Activated CD8-positive, alpha-beta memory T cell treated with anti-CD3 and anti-CD28 coated beads for 4 hours (primary cell): ENCODE results near the gene EEFSEC.

Experiments used
- DNase-seq, 2 donors: peaks; one replicate each; pipeline ENCODE4 v3.0.0-alpha.2; 2020; ENCODE audit warnings: low read depth in 2 of 2

Gene EEFSEC

DNA sequence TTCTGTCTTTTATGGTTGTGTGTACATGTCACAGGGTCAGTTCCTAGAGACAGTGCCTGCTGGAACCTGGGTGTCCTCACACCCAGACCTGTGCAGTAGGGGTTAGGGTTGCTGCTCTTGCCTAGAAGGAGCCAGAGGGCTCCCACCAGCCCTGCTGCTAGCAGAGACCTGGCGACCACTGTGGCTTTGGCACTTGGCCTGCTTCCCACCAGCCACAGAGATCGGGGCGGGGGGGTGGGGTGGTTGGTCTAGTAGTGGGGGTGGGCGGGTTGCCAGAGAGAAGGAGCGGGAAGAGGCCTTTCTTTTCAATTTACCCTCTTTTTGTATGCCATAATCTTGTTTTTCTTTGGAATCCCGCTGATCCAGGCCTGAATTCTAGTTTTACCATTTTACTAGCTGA is 29.4 kb downstream of the EEFSEC start:
- no peak for DNase-seq

DNA sequence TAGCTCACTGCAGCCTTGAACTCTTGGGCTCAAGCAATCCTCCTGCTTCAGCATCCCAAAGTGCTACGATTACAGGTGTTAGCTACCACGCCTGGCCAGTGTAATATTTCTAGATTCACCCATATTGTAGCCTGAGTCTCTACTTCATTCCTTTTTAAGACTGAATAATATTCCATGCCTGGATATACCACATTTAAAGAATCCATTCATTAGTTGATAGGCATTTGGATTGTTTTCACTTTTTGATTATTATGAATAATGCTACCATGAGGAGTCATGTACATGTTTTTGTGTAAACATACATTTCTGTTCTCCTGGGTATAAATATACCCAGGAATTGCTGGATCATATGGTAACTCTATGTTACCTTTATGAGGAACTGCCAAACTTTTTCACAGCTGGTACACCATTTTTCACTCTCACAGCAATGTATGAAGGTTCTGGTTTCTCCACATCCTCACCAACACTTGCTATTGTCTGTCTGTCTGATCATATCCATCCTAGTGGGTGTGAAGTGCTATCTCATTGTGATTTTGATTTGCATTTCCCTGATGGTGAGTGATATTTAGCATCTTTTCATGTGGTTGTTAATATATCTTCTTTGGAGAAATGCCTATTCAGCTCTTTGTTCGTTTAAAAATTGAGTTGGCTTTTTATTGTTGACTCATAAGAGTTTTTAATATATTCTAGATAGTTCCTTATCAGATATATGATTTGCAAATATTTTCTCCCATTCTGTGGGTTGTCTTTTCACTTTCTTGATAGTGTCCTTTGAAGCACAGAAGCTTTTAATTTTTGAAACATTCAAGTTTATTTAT is 32.6 kb downstream of the EEFSEC start:
- DNase-seq, result no peak

DNA sequence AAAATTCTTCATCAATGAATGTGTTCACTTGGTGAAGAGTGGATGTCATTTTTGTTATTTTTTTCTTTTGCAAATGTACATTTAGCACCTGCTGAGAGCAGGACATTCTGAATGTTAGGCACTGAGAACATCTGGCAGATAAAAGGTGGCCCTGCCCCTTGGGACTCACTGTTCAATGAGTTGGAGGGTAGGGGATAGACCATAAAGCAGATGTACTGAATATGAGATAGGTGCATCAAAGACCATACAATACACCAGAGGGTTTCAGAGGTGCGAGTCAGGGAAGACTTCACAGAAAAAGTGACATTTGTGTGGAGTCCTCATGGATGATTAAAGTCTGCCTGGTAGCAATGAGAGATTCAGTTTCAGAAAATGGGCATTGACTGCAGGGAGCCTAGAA is 34.2 kb downstream of the EEFSEC start:
- no peak for DNase-seq

DNA sequence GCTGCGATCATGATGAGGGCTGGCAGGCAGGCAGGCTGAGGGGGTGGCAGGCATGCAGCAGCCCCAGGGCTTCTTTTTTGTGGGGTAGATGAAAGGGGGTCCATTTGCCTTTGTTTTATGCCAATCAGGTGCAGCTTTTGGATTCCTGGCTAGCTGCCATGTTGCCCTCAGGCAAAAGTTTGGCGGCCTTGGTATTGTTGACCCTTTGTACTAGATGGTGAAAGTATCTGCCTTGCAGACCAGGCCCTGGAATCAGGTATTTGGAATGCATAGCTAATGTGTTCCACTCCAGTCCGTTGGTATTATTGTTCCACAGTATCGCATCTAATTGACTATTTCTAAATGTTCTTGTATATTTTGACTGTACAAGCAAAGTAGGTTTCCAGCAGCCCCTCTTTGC is 35.0 kb downstream of the EEFSEC start:
- DNase-seq, result no peak

DNA sequence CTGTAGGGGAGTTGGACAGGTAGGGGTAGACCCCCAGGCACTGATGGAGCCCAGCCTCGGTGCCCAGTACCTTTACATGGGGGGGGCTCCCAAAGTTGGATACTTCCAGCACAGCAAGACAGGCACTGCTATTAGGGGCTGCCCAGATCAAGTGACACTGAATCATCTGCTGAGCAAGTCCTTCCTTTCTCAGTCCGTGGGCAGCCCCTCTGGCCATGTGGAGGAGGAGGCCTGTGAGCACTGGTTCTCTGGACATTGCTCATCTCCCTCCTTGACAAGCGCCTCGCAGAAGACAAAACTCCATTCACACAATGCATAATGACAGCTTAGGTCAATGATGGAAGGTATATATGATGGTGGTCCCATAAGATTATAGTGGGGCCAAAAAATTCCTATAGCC is 35.7 kb downstream of the EEFSEC start:
- DNase-seq, result no peak

DNA sequence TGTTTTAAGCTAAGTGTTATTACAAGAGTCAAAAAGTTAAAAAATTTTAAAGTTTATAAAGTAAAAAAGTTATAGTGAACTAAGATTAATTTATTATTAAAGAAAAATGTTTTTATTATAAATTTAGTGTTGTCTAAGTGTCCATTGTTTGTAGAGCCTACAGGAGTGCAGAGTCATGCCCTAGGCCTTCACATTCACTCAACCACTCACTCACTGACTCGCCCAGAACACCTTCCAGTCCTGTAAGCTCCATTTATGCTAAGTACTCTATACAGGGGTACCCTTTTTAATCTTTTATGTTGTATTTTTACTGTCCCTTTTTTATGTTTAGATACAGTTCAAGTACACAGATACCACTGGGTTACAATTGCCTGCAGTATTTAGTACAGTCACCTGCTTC is 37.2 kb downstream of the EEFSEC start:
- DNase-seq, result no peak

DNA sequence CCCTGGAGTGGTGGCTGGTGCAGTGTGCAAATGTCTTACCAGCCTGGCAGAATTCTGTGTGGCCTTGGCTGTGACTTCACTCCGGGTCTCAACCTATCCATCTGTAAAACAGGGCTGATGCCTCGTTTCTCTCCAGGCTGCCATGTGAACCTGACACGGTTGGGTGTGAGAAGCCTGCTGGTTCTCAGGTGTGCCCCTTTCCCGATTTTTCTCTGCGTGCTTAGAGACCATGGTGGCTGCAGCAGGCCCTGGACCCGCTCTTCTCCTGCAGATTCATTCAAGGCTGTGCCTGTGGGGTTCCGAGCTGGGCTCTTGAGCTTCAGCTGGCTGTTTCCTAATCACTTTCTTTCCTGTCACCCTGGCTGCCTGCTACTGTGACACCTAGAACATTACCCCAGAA is 38.9 kb downstream of the EEFSEC start:
- DNase-seq, result no peak

DNA sequence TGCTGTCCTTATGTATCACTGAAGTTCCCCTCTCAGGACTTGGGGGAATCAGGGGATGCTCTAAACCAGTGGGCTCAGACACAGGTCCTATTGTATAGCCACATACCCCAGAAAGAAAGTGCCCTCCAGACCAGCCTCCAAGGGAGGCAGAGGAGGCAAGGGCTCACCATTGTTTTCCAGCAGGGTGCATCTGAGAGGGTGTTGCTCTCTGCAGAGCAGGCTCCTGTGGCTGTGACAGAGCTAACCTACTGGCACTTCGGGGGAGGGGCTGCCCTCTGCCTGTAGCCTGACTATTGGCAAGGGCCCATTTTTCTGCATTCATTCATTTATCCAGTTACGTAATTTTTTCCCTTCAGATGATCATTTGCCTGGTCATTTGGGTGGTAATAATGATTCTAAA is 39.9 kb downstream of the EEFSEC start:
- DNase-seq, result no peak

DNA sequence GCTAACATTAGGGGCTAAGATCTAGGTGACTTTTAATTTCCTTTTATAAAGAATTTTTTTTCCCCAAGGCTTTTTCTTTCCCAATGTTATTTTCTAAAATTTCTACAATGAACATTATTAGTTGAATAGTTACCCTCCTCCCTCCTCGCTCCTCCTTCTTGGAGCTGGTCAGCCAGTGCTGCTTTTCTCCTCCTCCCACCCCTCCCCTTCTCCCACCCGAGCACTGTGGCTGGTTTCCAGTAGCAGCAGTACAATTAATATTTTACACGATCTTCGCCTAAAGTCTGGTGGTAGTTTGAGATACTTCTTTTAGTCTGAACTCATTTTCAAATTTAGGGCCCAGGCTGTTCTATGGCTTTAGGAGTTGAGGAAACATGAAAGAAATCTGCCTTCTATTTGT is 41.6 kb downstream of the EEFSEC start:
- DNase-seq, result no peak

DNA sequence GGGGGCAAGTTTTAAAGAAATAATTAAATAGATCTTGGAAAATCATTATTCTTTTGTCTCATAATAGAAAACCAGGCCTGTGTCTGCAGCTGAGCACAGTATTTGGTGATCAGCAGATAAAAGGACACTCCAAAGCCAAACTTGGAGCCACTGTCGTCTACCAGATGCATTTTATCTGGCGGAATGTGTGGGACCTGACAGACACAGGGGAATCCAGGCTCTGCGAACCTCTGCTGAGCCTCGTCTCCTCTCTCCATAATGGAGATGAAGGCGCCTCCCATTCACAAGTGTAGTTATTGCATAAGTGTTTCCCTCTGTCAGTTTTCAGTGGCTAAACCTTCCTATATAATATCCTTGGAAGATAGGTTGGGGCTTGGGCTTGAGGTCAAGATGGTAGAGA is 42.1 kb downstream of the EEFSEC start:
- no peak for DNase-seq

DNA sequence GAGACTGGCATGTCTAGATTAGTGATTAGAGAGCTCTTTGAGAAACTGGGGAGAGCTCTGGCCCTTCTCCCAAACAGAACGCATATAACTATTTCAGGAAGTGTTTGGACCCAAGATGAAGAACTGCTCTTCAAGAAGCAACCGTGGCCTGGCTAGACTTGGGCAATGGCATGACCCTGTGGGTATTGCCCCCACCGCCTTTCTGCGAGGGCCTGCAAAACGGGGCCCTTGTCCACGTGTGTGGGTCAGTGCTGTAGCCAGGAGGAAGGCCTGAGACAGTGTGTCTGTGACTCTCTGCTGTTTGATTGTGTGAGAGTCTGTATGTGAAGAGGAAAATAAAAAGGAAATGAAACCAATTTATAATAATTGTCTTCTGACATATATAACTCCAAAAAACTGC is 42.5 kb downstream of the EEFSEC start:
- no peak for DNase-seq

DNA sequence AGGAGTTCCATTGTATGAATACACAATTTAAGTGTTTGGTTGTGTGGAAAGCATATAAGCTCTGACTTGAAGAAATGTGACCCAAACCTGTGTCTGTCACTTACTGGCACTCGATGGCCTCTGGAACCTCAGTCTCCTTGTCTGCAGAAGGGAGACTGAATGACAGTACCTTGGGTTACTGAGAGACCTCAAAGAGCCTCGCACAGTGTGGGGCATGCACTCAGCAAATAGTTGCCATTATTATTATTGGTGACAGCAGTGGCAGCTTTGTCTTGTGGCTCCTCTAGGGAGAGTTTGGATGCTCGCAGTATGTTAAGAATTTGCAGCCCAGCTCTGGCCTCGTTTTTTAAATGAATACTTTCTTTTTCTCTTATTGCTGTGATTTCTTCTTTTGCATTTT is 43.4 kb downstream of the EEFSEC start:
- no peak for DNase-seq

DNA sequence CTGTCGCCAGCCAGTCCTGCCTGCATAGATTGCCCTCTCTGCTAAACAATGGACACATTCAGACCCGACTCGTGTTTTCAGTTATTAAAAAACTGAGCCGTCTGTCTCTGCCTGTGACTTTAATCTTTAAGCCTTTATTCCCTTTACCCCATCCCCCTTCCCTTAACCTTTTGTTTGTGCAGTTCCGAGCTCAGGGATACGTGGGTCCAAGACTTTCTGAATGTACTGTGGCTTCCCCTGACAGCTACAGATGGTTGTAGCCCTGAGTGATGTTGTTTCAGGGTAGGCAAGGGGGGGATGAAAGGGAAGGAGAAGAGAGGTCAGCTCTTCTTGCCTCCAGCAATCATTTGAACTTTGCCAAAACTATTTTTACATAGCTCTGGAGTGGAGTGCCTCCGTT is 44.6 kb downstream of the EEFSEC start:
- DNase-seq, result no peak

DNA sequence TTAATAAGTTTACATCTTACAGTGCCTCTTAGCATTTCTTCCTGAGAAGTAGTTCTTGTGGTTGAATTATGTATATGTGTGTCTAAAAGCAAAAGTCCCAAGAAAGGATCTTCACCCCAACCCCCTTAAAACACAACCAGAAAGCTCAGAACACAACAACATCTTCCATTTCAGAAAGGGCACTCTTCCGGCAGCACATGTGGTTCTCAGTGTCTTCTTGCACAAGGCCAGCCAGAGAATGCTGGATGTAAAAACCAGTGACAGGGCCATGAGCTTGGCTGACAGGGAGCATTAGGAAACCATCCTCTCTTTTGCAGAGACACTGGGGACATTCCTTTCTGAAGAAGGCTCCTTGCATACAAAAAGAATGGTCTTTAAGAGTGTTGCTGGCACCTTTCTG is 45.0 kb downstream of the EEFSEC start:
- no peak for DNase-seq

DNA sequence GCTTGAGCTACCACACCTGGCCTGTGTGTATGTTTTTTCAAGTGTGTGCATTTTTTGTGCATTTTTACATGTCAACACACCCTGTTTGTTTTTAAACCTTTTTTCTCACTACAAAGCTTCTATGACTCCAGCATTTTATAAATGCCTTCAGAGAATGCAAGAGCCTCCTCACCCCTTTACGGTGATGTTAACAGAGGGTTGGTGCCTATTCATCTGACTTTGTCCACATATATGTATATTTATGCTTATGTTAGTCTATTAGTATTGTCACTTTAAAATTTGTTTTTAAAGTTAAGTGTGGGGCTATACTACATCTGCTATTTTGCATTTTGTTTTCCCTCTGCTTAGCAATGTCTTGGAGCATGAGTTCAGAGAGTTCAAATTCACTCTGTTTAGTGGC is 45.8 kb downstream of the EEFSEC start:
- DNase-seq, result no peak

DNA sequence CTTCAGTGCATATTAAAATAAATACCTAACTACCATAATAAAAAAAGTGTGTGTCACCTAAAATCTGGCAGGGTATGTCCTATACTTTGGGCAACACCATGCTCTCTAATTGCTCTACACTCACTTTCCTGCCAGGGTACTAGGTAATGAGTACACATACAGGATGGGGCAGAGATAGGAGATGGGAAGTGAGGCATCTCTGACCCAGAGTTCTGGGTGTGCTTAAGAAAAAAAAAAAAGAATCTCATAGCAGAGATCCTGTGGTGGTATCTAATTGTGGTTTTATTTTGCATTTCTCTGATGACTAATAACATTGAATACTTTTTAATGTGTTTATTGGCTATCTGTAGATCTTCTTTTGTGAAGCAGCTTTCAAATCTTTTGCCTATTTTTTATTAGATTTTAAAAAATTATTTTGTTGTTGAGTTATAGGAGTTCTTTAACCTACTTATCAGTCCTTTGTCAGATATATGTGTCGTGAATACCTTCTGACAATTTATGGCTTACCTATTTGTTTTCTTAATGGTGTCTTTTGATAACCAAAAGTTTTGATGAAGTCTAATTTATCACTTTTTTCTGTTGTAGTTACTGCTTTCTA is 48.0 kb downstream of the EEFSEC start:
- no peak for DNase-seq

DNA sequence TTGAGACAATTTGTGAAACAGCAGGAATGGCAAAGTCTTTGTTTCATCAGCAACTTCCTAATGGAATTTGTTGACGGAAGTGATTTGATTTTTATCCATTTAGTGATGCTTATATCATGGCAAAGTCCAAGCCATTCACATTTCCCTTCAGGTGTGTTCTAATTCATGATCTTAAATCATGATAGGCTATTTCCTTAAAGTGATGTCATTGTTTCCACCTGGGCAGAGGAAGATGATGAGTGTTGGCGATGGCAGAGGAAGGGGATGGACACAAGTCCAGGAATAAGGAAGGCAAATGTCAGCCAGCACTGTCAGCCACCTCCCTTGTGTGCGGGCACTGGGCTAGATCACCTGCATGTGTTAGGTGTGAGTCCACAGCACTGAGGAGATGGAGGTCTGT is 49.9 kb downstream of the EEFSEC start:
- DNase-seq, result no peak

DNA sequence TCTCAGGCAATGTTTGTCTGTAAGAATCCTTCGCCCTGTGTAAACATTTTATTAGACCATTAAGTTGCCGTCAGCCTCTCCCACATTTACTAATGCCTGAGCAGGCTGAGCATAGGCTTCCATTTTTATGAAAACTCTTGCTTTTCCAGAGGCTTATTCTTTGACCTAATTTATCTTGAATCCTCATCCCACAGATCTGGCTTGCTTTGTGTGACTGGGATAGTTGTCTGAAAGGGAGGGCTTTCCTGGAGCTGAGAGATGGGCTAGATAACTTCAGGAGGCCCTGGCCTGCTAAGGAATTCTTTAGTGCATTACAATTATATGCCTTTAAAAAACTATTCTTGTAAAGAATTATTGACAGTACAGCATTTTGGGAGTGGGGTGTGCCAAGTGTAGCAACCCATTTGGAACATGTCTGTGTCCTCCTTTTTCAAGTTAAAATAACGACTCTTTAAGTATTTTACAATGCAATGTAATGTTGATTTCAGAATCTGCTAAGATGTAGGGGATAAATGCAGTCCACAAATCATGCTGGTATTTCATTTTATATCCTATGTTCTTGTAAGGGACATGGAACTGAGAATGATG is 52.4 kb downstream of the EEFSEC start:
- DNase-seq, result no peak

DNA sequence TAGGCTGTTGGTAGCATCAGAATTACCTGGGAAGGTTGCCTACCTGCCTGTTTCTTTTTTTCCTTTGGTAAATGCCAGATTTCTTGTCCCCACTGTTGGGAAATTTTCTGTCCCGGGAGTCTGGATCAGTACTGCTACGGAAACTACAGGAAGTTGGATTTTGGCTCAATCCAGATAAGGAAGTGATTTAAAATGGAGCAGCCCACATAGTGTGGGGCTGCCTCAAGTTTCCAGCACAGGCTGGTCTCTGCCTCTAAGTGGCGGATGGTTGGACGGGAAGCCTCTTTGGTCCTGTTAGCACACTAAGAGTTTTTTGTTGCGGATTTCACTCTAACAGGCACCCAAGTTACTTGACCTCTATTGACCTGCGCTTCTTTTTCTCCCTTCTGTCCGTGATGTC is 54.7 kb downstream of the EEFSEC start:
- DNase-seq, result no peak

DNA sequence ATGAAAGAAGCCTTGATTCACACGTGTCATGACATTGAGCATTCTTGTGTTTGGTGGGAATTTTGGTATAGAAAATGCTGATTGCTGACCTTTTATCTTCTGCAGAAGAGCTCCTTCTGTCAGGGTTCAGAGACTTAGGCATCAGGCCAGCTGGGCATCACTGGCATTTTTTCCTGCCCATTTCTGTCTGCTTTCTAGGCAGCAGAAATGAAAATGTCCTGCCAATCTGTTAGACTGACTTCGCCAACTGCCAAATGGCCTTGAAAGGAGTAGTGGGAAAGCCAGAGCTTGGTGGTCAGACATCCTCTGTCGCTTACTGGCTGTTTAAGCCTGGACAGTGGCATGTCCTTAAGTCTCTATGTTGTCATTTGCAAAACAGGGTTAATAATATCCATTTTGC is 57.4 kb downstream of the EEFSEC start:
- no peak for DNase-seq

DNA sequence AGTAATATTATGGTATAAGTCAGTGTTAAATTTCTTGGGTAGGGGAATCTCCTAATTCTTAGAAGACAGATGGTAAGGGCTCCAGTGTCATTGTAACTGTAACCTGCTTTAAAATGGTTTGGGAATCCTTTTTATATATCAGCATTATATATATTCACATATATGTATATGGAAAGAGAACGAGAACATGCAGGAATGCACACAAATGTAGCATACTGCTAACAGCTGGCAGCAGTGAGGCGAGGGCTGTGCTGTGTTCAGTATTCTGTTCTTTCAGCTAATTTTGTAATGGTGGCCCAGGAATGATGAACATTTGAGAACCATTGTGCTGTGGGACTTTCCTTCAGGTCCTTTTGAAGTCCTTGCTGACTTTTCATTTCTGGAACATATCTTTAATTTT is 60.8 kb downstream of the EEFSEC start:
- DNase-seq, result no peak

DNA sequence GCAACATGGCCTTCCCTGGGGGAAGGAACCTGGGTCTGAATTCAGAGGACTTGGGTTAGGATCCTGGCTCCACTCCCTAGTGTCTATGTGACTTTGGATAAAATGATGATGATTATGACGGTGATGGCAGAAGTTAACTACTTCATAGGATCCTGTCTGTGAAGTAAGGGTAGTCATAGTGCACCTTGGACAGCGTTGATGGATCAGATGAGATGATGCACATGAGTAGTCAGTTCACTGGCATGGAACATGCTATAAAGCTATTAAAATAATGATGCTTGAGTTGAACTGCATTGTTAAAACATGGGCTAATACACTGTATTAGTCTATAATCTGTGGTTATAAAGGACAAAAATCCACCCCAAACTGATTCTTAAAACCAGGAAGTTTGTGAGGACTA is 62.0 kb downstream of the EEFSEC start:
- DNase-seq, result no peak

DNA sequence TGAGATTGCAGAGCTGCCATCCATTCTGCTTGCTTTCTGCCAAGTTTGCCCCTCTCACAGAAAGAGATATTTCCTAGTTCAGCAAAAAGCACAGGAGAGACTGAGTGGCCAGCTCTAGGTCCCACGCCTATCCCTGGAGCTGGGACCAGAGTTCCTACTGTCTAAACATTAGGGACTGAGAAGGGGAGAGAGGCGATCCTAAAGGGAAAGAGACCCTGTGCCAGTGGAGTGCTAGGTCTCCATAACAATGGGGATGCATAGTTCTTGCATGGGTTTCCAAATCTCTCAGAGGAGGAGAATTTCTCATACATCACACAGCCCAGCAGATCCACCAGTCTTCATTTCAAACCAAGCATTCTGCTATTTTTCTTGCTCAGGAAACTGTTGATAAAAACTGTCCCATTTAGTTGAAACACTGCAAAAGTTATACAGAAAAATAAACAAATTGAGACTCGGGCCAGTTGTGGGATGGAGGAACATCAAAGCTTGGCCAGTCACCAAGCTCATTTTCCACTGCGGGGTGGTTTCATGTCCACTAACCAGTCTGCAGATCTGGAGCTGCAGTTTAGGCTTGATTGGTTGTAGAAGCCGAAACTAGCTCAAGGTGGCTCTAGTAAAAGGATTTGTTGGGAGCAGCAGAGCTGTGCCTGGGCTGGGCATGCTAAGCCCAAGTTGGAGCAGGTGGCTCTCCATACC is 62.7 kb downstream of the EEFSEC start:
- no peak for DNase-seq
